Left renal cortex interstitium (tissue), 4 donors: ENCODE measurements around the gene APP. TPM values are rescaled to one million over a fixed set of nuclear protein-coding genes. Genes with fewer than 3 reads are reported as not detected.

ENCODE experiments used
- DNase-seq, 4 donors: peaks; one replicate each; pipeline ENCODE4 v3.0.0-alpha.2; 2013; ENCODE audit warnings: low read depth in 4 of 4, low spot score in 2 of 4, missing footprints in 1 of 4
- polyA plus RNA-seq, 4 donors: library from polyadenylated mRNA; unstranded; fragments of 120-200 nt; gene quantifications; one replicate each; pipeline ENCODE4 v1.2.1, GENCODE V29; 2013; ENCODE audit not compliant: insufficient read length in 4 of 4

Gene APP
- polyA plus RNA-seq, 4 donors, result 778 to 959 (median 848) TPM

- DNase-seq, result no peak
Observed at GRCh38 chr21:25916226-25916625, 254.3 kb downstream of the APP start.

DNA sequence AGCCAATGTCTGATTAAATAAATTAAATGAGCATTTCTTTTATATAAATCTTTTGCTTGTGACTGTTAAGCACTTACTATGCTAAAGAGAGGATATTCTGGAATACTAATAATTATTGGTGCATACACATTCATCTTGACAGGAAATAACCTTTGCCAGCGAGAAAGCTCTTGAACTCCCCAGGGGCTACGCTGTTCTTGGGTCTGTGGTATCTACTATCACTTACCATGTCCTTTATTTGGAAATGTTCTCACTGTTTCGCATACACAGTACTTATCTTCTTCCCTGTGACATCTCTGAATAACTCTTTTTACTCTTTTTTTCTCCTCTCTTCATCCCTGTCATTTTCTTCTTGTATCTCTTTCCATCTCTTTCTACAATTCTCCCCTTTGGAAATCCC is 257.1 kb downstream of the APP start:
- DNase-seq, result no peak

DNA sequence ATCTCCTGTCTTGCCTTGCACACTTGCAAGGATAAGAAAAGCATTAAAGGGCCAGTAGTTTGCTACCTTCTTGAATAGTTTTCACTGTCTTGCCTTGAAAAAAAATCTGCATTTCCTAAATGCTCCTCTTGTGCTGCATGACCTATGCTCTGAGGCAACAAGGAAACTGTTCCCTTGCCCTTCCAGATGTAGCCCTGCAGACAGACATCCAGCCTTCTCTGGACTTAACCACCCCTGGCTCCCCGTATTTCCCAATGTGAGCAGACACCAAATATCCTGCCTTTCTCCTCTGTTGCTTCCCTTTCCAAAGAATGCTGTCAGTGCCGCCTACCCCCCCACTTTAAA is 258.2 kb downstream of the APP start:
- DNase-seq, result no peak

GRCh38 chr21:25911730-25912401 is 258.7 kb downstream of the APP start:
- no peak for DNase-seq

DNA sequence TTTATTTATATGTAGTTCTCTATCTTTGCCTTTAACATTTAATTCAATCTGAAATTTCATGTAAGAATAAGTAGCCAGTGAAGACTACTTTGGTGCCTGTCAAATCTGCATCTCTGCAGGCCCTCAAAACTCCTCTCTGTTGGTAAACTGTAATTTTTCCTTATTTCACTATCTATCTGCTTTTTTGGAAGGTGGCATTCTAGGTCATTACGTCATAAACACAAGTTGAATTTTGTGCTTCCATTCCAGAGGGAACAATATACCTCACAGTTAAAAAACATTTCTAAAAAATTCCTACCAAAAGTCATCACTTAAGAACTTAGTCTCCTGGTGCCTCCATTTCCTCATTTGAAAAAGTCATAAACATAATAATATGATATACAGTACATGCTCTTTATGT is 259.8 kb downstream of the APP start:
- DNase-seq, result no peak

DNA sequence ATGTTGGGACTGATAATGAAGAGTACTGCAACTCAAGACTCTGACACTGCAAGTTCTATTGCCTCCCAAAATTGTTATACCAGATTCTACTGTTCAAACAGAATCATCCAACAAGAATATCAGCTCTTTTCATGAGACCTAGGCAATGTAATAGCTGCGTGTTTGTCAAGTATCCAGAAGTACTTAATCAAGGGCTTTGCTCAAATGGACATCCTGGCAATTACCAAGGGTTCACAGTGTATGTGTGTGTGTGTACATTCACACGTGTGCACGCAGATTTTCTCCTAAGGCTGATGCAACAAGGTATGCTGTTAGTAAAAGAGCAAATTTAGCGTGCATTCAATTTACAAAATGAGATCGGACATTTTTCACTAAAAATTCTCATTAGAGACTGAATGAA is 261.2 kb downstream of the APP start:
- no peak for DNase-seq

DNA sequence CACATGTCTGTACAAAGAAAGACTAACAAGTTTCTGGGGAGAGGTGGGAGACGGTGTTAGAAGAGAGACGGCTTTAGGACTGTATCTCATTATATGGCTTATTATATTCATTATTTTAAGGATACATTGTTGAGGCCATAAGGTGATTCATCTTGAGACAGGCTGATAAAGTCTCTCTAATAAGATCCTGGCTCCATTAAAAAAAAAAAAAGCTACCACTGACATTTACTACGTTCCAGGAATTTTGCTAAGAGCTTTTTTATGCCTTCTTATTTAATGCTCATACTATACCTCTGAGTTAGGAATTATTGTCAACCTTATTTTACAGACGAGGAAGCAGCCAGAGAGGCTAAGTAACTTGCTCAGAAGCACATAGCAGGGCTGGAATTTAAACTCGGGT is 262.1 kb downstream of the APP start:
- no peak for DNase-seq

DNA sequence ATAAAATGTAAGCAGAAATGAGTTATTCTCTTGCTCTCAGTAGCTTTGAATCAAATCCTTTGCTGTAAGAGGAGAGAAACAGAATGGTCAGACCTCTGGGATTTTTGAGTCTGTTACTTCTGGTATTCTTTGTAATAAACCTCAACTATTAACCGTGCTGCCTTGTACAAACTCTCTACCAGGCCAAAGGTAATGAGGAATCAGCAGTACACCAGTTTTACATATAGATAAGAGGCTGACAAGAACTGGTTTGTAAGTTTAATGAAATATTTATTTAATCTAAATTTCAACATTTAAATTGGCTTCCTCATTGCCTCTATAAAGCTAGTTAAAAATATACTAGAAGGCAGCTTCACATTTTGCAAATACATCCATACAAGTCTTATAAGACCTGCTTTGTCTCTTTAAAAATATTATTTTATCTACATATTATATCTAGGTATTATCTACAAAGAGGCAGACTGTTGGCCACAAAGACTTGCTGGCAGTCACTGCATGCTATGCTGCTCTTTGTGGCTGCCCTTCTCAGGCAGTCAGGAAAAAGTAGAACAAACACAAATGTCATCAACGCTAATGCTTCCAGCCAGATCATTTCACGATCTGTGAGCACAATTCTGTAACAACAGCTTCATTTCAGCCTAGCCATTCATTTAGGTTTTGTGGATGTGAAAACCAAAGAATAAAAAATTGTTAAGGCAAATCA is 262.8 kb downstream of the APP start:
- no peak for DNase-seq

DNA sequence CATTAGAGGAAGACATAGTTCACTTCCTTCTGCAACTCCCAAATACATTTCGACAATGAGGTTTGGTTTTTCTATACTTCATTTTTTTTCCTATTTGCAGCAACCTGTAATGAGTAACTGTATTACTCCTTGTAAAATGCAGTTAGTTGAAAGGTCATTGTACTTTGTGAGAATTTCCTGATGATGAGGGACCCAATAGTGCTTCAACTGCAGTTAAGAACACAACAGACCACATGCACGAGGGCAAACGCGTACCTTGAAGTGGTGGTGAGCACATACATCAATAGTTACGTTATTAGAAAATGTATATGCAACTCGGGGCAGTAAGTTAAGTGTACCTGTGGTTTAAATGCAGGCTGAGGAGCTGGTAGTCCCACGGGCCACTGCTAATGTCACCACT is 264.0 kb downstream of the APP start:
- no peak for DNase-seq

- DNase-seq, result no peak
Observed at GRCh38 chr21:25905126-25905525, 265.4 kb downstream of the APP start.

DNA sequence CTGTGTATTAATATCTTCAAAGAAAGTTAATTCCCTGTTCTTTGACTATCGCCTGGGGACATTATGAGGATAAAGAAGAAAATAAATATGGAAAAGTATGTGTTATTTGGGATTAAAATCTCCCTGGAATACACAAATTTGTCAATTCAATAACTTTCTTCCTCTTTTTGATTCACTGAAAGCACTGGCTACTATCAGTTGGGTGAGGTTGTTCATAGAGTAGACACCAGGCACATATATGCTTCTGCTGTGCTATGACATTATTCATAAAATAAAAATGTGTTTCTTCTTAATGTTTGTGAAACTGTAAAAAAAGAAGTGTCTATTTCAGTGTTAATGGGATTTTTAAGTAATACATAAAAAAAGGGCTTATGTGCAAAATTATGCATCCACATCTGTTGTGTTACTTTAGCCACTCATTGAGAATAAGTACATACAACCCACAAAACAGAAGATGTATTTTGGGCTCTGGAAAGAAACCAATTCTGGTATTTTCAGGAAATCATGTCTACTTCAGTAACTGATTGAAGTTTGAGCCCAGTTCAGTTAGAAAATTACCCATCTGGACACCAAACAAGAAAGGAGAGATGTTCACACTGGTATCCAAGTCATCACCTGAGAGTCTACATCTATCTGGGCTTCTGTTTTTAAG is 266.4 kb downstream of the APP start:
- no peak for DNase-seq

DNA sequence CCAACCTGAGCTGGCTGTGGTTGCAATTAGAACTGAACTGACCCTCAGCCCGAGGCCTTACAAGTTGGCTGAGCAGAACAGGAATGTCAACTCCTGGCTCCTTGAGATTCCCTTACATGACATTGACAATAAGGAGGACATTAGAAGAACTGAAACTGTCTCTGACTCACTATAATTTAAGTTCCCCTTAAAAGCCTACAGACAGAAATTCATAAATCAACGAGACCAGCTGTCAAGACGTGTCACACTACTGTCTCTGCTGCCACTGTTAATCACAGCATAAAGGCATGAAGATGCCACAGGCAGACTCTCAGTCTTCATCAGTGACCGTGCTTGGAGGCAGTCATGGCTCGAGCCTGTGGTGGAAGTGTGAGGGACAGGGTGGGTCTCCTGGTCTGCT is 267.0 kb downstream of the APP start:
- no peak for DNase-seq

DNA sequence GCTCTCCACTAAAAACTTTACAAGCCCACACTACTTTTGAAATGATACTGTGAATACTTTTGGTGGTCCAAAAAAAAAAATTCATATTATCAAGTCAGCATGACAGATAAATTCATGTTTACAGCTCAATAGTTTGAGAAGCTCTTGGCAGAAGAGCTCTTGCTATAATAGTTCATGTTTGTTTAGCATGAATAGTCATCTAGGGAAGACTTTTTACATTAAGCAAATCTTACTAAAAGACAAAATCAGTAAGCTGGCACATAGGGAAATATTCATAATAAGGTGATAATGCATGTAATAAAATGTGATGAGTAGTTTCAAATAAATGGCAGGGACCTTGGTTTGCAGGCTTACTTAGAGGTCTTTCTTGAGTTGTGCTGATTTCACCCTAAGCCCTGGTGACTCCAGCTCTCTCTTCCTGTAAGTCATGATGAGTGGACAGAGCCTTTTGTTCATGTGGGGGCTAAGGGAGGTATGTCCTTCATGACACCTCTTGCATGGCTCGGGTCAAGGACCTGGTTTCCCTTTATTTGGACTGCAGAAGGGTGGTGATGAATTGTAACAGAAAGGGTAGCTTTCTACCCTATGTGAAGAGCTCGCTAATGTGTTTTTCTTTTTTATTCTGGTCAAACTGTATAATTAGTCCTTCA is 269.1 kb downstream of the APP start:
- no peak for DNase-seq

DNA sequence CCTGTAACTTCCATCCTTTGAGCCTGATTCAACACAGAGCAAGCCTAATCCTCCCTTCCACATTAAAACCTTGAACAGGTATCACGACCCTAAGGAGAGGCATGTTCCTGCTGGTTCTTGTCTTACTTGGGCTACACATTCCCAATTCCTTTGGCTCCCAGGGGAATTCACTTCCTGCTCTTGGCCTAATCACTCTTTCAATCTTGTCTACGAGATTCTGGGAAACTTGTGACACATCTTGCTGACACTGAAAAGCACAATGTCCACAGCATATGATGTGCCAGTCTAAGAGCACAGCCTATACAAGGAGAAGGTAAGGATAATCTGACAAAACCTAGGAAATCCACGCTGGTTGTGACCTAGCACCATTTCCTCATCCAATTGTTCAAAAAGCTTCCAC is 271.9 kb downstream of the APP start:
- no peak for DNase-seq

- DNase-seq, result no peak
Observed at GRCh38 chr21:25897383-25897782, 273.2 kb downstream of the APP start.

DNA sequence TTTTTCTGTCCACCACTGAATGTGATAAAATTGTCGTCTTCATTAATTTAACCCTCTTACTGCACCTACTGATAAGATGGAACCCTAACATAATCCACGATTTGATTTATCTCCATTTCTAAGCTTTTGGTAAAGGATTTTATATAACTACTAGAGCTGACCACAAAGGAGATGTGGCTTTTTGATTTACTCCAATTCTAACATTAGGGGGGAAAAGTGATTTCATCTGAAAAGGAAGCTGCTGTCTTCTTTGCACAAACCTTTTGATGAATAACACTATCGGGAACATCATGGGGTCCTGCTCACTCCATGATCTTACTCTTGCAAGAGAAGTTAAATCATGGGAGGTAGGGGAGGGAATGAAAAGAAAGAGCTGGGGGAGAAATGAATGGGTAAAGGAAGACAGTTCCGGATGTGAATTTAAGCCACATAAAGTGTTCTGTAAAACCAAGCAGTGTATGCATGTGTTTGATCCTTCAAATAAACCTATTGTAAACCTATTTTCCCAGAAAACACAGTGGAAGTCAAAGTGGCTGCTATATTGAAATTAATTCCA is 274.0 kb downstream of the APP start:
- no peak for DNase-seq

- no peak for DNase-seq
Observed at GRCh38 chr21:25895565-25896205, 274.9 kb downstream of the APP start.

GRCh38 chr21:25893191-25893590 is 277.4 kb downstream of the APP start:
- no peak for DNase-seq

DNA sequence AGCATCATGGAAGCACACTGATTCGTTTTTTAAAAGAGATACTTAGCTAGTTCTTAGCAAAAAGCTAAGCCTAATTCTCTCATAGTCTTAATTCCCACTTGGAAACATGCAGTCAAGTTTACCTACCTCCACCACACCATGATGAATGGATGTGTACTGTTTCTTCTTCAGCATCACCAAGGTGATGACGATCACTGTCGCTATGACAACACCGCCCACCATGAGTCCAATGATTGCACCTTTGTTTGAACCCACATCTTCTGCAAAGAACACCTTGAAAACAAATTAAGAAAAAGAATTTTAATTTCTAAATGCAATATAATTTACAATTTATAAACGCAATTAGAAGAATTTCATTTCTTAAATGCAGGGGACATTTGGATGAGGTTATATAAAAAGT is 279.0 kb downstream of the APP start:
- DNase-seq, result no peak

- no peak for DNase-seq
Observed at GRCh38 chr21:25890001-25890400, 280.6 kb downstream of the APP start.

- no peak for DNase-seq
Observed at GRCh38 chr21:25888711-25889110, 281.9 kb downstream of the APP start.
